Memory B cell (primary cell): ENCODE measurements around the gene SHMT2.

Experiments used
- ATAC-seq: fragments of 150-1000 bp; cut with Tn5 transposase; 2 replicates; pipeline ENCODE4 v1.10.0; 2021; ENCODE audit warnings: low read depth, mild to moderate bottlenecking, moderate library complexity
- DNase-seq, 2 donors: peaks; one replicate each; pipeline ENCODE4 v3.0.0; 2022; ENCODE audit warnings: low spot score in 2 of 2
- H3K27ac Mint-ChIP-seq: one replicate; pipeline ENCODE4 v1.8.0; 2022; ENCODE audit warnings: mild to moderate bottlenecking, moderate library complexity, mixed read lengths
- H3K27me3 Mint-ChIP-seq: one replicate; pipeline ENCODE4 v1.8.0; 2022; ENCODE audit warnings: mixed read lengths
- H3K36me3 Mint-ChIP-seq: one replicate; pipeline ENCODE4 v1.8.0; 2022; ENCODE audit warnings: mild to moderate bottlenecking, mixed read lengths
- H3K4me1 Mint-ChIP-seq: one replicate; pipeline ENCODE4 v1.8.0; 2022; ENCODE audit warnings: mixed read lengths
- H3K4me3 Mint-ChIP-seq: one replicate; pipeline ENCODE4 v1.8.0; 2022; ENCODE audit warnings: mild to moderate bottlenecking, moderate library complexity, mixed read lengths
- H3K9me3 Mint-ChIP-seq: one replicate; pipeline ENCODE4 v1.8.0; 2022; ENCODE audit warnings: mixed read lengths

Gene SHMT2

GRCh38 chr12:57233357-57234232, 4.1 kb downstream of the SHMT2 start:
- Mint-ChIP-seq H3K36me3 (peaks cover 25% of the 10 kb centered on the region), H3K27me3 (peaks cover 2% of the 10 kb centered on the region), H3K4me1 (peaks cover 60% of the 10 kb centered on the region), H3K9me3 (no peaks in the 10 kb centered on the region), H3K27ac (peak overlapping the region; percentile 88), H3K4me3 (peak overlapping the region; percentile 71)
- ATAC-seq = no peak
- DNase-seq = no peak

GRCh38 chr12:57234233-57234570, 4.7 kb downstream of the SHMT2 start:
- no peaks in the 10 kb centered on the region for H3K9me3 Mint-ChIP-seq
- peak overlapping the region; percentile 71 for H3K4me3 Mint-ChIP-seq
- peaks cover 60% of the 10 kb centered on the region for H3K4me1 Mint-ChIP-seq
- DNase-seq (no peak), ATAC-seq (no peak)
- H3K27me3 Mint-ChIP-seq = peaks cover 2% of the 10 kb centered on the region
- H3K27ac Mint-ChIP-seq = peak overlapping the region; percentile 88
- peaks cover 25% of the 10 kb centered on the region for H3K36me3 Mint-ChIP-seq

GRCh38 chr12:57234571-57235016, 5.1 kb downstream of the SHMT2 start:
- Mint-ChIP-seq H3K4me1 (peaks cover 63% of the 10 kb centered on the region), H3K4me3 (peak overlapping the region; percentile 71), H3K27me3 (peaks cover 3% of the 10 kb centered on the region), H3K9me3 (no peaks in the 10 kb centered on the region), H3K36me3 (peaks cover 25% of the 10 kb centered on the region), H3K27ac (peak overlapping the region; percentile 88)
- DNase-seq = peak; percentile 48 to 54
- peak; percentile 67 for ATAC-seq

- ATAC-seq = peak; percentile 41
- Mint-ChIP-seq H3K36me3 (peaks cover 25% of the 10 kb centered on the region), H3K4me3 (peak overlapping the region; percentile 71), H3K4me1 (peaks cover 59% of the 10 kb centered on the region), H3K27me3 (peaks cover 3% of the 10 kb centered on the region), H3K9me3 (no peaks in the 10 kb centered on the region), H3K27ac (peak overlapping the region; percentile 88)
- peak in 1 of 2 donors; percentile 27 for DNase-seq
Measured at GRCh38 chr12:57235017-57235727, 5.7 kb downstream of the SHMT2 start.

GRCh38 chr12:57235728-57236131, 6.2 kb downstream of the SHMT2 start:
- Mint-ChIP-seq H3K36me3 (peaks cover 20% of the 10 kb centered on the region), H3K4me3 (peak overlapping the region; percentile 71), H3K27ac (peak overlapping the region; percentile 88), H3K4me1 (peaks cover 59% of the 10 kb centered on the region), H3K27me3 (peaks cover 3% of the 10 kb centered on the region), H3K9me3 (no peaks in the 10 kb centered on the region)
- ATAC-seq (no peak), DNase-seq (no peak)

GRCh38 chr12:57236201-57236924, 6.9 kb downstream of the SHMT2 start:
- no peak for ATAC-seq
- peak overlapping the region; percentile 88 for H3K27ac Mint-ChIP-seq
- DNase-seq = peak in 1 of 2 donors; percentile 57
- peak overlapping the region; percentile 69 for H3K4me3 Mint-ChIP-seq
- H3K27me3 Mint-ChIP-seq = peaks cover 3% of the 10 kb centered on the region
- H3K36me3 Mint-ChIP-seq = peaks cover 20% of the 10 kb centered on the region
- no peaks in the 10 kb centered on the region for H3K9me3 Mint-ChIP-seq
- peaks cover 63% of the 10 kb centered on the region for H3K4me1 Mint-ChIP-seq

GRCh38 chr12:57236925-57237595, 7.5 kb downstream of the SHMT2 start:
- Mint-ChIP-seq H3K4me1 (peaks cover 67% of the 10 kb centered on the region), H3K36me3 (peaks cover 16% of the 10 kb centered on the region), H3K27ac (no peak overlapping the region), H3K9me3 (no peaks in the 10 kb centered on the region), H3K4me3 (peak overlapping the region; percentile 78), H3K27me3 (peaks cover 3% of the 10 kb centered on the region)
- no peak for ATAC-seq
- DNase-seq = peak in 1 of 2 donors; percentile 14

- Mint-ChIP-seq H3K4me3 (peak overlapping the region; percentile 78), H3K27me3 (peaks cover 4% of the 10 kb centered on the region), H3K9me3 (no peaks in the 10 kb centered on the region), H3K36me3 (peaks cover 16% of the 10 kb centered on the region), H3K27ac (no peak overlapping the region), H3K4me1 (peaks cover 70% of the 10 kb centered on the region)
- ATAC-seq (no peak), DNase-seq (no peak)
Measured at GRCh38 chr12:57237596-57237931, 8.1 kb downstream of the SHMT2 start.

GRCh38 chr12:57237932-57238853, 8.7 kb downstream of the SHMT2 start:
- peak overlapping the region; percentile 86 for H3K4me3 Mint-ChIP-seq
- ATAC-seq (no peak), DNase-seq (peak in 1 of 2 donors; percentile 34)
- peaks cover 67% of the 10 kb centered on the region for H3K4me1 Mint-ChIP-seq
- peaks cover 10% of the 10 kb centered on the region for H3K36me3 Mint-ChIP-seq
- peaks cover 5% of the 10 kb centered on the region for H3K27me3 Mint-ChIP-seq
- no peaks in the 10 kb centered on the region for H3K9me3 Mint-ChIP-seq
- H3K27ac Mint-ChIP-seq = peak overlapping the region; percentile 60

GRCh38 chr12:57238854-57239554, 9.5 kb downstream of the SHMT2 start:
- Mint-ChIP-seq H3K36me3 (peaks cover 4% of the 10 kb centered on the region), H3K4me1 (peaks cover 63% of the 10 kb centered on the region), H3K4me3 (peak overlapping the region; percentile 86), H3K27ac (peak overlapping the region; percentile 64), H3K27me3 (peaks cover 5% of the 10 kb centered on the region), H3K9me3 (no peaks in the 10 kb centered on the region)
- ATAC-seq (peak; percentile 27), DNase-seq (peak; percentile 90 to 95)

- no peaks in the 10 kb centered on the region for H3K36me3 Mint-ChIP-seq
- H3K27ac Mint-ChIP-seq = peak overlapping the region; percentile 64
- peaks cover 57% of the 10 kb centered on the region for H3K4me1 Mint-ChIP-seq
- H3K4me3 Mint-ChIP-seq = peak overlapping the region; percentile 86
- ATAC-seq (no peak), DNase-seq (no peak)
- peaks cover 5% of the 10 kb centered on the region for H3K27me3 Mint-ChIP-seq
- H3K9me3 Mint-ChIP-seq = no peaks in the 10 kb centered on the region
Measured at GRCh38 chr12:57239587-57240065, 10.1 kb downstream of the SHMT2 start.
